ENCODE data around the gene GPLD1. TPM values are rescaled to one million over a fixed set of nuclear protein-coding genes. Genes with fewer than 3 reads are reported as not detected.
"Not testable (repeated sequence)": the region's sequence is repeated elsewhere in the genome, so short reads cannot be mapped to it uniquely, and the experiment has no call there.

GPLD1 gene
- total and polyA plus RNA-seq, 2 donors from 2014 or later = 0.41 to 0.94 TPM

GRCh38 chr6:24387818-24388217, 101.6 kb downstream of the GPLD1 start:
- Histone ChIP-seq H3K36me3 (ENCODE audit: control insufficient read depth in 2 of 3, insufficient read depth in 3 of 3, low read length in 3 of 3) (no peaks in the 10 kb centered on the region), H3K4me1 (ENCODE audit: control insufficient read depth in 2 of 3, insufficient read depth in 2 of 3, low read depth in 1 of 3, low read length in 3 of 3) (peaks cover 0 to 3% (median 0%) of the 10 kb centered on the region in 3 donors), H3K9ac (ENCODE audit: low read length in 3 of 3) (no peak overlapping the region), H3K27ac (ENCODE audit: low read depth in 2 of 2, low read length in 2 of 2) (peak overlapping the region in 1 of 2 donors; percentile 23), H3K4me3 (ENCODE audit: low read length in 3 of 3) (no peak overlapping the region), H3K27me3 (ENCODE audit: control insufficient read depth, insufficient read depth, low read length) (no peaks in the 10 kb centered on the region), H3K9me3 (ENCODE audit: control insufficient read depth in 2 of 3, insufficient read depth in 1 of 3, low read length in 3 of 3) (no peaks in the 10 kb centered on the region)
- no peak for FAIRE-seq
- DNase-seq = no peak
- intact Hi-C loops (cut with DNase I) = no loop called here
- no peak for TF ChIP-seq CTCF (IDR thresholded peaks at IDR 0.05; ENCODE audit: borderline replicate concordance, extremely low read depth, insufficient read depth)

DNA sequence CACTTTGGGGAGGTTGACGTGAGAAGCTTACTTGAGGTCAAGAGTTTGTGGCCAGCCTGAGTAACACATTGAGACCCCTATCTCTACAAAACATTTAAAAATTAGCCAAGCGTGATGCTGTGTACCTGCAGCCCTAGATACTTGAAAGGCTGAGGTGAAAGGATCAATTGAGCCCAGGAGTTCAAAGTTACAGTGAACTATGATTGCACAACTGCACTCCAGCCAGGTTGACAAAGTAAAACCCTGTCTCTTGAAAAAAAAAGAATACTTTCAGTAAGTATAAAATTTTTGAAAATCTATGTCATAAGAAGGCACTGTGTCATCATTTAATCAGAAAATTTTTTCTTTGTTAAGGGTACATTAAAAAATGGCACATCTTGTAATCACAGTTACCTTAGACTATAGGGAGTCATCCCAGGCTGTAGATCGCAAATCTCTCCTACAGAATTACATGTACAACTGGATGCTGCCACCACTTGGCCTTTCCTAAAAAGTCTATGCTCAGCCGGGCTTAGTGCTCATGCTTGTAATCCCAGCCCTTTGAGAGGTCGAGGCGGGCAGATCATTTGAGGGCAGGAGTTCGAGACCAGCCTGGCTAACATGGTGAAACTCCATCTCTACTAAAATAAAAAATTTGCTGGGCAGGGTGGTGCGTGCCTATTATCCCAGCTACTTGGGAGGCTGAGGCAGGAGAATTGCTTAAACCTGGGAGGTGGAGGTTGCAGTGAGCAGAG, 103.7 kb downstream of the GPLD1 start:
- no peak for FAIRE-seq
- no peak overlapping the region for H3K9ac ChIP-seq (ENCODE audit: low read length in 3 of 3)
- DNase-seq = peak in 3 of 5 donors; percentile 13 to 54 (median 46)
- H3K27ac ChIP-seq (ENCODE audit: low read depth in 2 of 2, low read length in 2 of 2) = peak overlapping the region; percentile 13 to 53
- no peaks in the 10 kb centered on the region for H3K9me3 ChIP-seq (ENCODE audit: control insufficient read depth in 2 of 3, insufficient read depth in 1 of 3, low read length in 3 of 3)
- no peak overlapping the region for H3K4me3 ChIP-seq (ENCODE audit: low read length in 3 of 3)
- H3K27me3 ChIP-seq (ENCODE audit: control insufficient read depth, insufficient read depth, low read length) = no peaks in the 10 kb centered on the region
- intact Hi-C loops (cut with DNase I) = no loop called here
- no peaks in the 10 kb centered on the region for H3K36me3 ChIP-seq (ENCODE audit: control insufficient read depth in 2 of 3, insufficient read depth in 3 of 3, low read length in 3 of 3)
- peaks cover 0 to 8% (median 0%) of the 10 kb centered on the region in 3 donors for H3K4me1 ChIP-seq (ENCODE audit: control insufficient read depth in 2 of 3, insufficient read depth in 2 of 3, low read depth in 1 of 3, low read length in 3 of 3)
- no peak for TF ChIP-seq CTCF (IDR thresholded peaks at IDR 0.05; ENCODE audit: borderline replicate concordance, extremely low read depth, insufficient read depth)

DNA sequence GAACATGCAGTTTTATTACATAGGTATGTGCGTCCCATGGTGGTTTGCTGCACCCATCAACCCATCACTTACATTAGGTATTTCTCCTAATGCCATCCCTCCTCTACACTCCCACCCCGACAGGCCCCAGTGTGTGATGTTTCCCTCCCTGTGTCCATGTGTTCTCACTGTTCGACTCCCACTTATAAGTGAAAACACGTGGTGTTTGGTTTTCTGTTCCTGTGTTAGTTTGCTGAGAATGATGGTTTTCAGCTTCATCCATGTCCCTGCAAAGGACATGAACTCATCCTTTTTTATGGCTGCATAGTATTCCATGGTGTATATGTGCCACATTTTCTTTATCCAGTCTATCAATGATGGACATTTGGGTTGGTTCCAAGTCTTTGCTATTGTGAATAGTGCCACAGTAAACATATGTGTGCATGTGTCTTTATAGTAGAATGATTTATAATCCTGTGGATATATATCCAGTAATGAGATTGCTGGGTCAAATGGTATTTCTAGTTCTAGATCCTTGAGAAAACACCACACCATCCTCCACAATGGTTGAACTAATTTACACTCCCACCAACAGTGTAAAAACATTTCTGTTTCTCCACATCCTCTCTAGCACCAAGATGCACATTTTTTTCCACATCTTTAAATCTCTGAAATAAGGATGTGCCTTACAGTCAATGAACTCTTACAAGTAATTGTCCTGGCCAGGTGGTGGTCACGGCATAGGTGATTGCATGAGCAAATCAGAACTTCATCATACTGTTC, 104.8 kb downstream of the GPLD1 start:
- H3K27ac ChIP-seq (ENCODE audit: low read depth in 2 of 2, low read length in 2 of 2) = peak overlapping the region; percentile 32 to 69
- H3K9me3 ChIP-seq (ENCODE audit: control insufficient read depth in 2 of 3, insufficient read depth in 1 of 3, low read length in 3 of 3); DNase-seq; H3K27me3 ChIP-seq (ENCODE audit: control insufficient read depth, insufficient read depth, low read length); H3K36me3 ChIP-seq (ENCODE audit: control insufficient read depth in 2 of 3, insufficient read depth in 3 of 3, low read length in 3 of 3); H3K4me1 ChIP-seq (ENCODE audit: control insufficient read depth in 2 of 3, insufficient read depth in 2 of 3, low read depth in 1 of 3, low read length in 3 of 3); intact Hi-C loops (cut with DNase I); H3K9ac ChIP-seq (ENCODE audit: low read length in 3 of 3); H3K4me3 ChIP-seq (ENCODE audit: low read length in 3 of 3); FAIRE-seq: not testable (repeated sequence)

GRCh38 chr6:24382891-24383494, 106.4 kb downstream of the GPLD1 start:
- Histone ChIP-seq H3K4me3 (ENCODE audit: low read length in 3 of 3) (peak overlapping the region in 2 of 3 donors; percentile 16 to 59), H3K9ac (ENCODE audit: low read length in 3 of 3) (peak overlapping the region in 1 of 3 donors; percentile 58), H3K27ac (ENCODE audit: low read depth in 2 of 2, low read length in 2 of 2) (peak overlapping the region; percentile 67 to 68)
- intact Hi-C loops (cut with DNase I); H3K36me3 ChIP-seq (ENCODE audit: control insufficient read depth in 2 of 3, insufficient read depth in 3 of 3, low read length in 3 of 3); FAIRE-seq; H3K4me1 ChIP-seq (ENCODE audit: control insufficient read depth in 2 of 3, insufficient read depth in 2 of 3, low read depth in 1 of 3, low read length in 3 of 3); H3K27me3 ChIP-seq (ENCODE audit: control insufficient read depth, insufficient read depth, low read length); H3K9me3 ChIP-seq (ENCODE audit: control insufficient read depth in 2 of 3, insufficient read depth in 1 of 3, low read length in 3 of 3): not testable (repeated sequence)
- peak in 2 of 5 donors; percentile 68 to 75 for DNase-seq
